CD4-positive, alpha-beta T cell treated with Interleukin-2 at 100 ng/mL for 4 hours (primary cell): Measurements from ENCODE around the gene CST7.
"Not testable (repeated sequence)": the region's sequence is repeated elsewhere in the genome, so short reads cannot be mapped to it uniquely, and the experiment has no call there.

Source experiments
- DNase-seq: peaks from one replicate; pipeline ENCODE4 v3.0.0-alpha.2; 2020; ENCODE audit warnings: low spot score

CST7 gene, protein sequence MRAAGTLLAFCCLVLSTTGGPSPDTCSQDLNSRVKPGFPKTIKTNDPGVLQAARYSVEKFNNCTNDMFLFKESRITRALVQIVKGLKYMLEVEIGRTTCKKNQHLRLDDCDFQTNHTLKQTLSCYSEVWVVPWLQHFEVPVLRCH

DNA sequence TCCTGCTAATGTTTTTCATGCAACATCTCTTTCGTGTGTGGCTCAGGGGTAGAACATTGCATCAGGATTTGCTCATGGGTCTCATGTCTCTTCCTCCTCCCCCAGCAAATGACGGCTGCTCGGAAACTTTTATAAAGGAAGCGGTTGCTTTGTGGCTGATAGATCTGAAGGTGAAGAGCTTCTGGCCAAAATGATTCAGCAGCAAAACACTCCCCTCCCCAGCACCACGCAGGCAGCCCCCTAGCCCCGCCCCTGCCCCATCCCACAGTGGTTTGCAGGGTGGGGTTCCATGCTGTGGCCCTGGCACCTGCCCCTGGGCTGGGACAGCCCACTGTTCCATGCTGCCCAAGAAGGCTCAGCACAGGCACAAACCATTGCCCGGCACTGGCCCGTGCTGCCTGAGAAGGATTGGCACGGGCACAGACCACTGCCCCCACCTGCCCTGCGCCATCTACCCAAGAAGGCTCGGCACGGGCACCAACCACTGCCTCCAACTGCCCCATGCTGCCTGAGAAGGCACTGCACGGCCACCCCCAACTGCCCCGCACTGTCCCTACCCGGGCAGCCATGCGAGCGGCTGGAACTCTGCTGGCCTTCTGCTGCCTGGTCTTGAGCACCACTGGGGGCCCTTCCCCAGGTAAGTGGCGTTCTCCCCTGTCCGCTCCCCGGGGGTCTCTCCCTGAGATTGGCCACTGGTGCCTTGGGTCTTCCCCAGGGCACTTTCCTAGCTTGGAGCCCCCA is at the start of gene CST7:
Gene CST7, plus strand, starts transcription at position 331 of the 741 bp plus-strand sequence. Its CDS starts 237 bp downstream, at position 568.
- DNase-seq = peak; percentile 87

DNA sequence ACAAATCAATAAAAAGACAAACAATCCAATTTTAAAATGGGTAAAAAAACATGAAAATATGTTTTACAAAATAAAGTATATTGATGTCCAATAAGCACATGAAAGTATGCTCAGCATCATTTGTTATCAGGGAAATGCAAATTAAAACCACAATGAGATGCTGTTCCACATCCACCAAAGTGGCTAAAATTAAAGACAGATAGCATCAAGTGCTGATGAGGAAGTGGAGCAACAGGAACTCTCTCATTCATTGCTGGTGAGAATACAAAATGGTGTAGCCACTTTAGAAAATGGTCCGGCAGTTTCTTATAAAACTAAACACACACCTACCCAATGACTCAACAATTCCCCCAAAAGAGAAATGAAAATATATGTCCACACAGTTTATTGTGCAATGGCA is 42.3 kb upstream of the CST7 start:
- DNase-seq = no peak

DNA sequence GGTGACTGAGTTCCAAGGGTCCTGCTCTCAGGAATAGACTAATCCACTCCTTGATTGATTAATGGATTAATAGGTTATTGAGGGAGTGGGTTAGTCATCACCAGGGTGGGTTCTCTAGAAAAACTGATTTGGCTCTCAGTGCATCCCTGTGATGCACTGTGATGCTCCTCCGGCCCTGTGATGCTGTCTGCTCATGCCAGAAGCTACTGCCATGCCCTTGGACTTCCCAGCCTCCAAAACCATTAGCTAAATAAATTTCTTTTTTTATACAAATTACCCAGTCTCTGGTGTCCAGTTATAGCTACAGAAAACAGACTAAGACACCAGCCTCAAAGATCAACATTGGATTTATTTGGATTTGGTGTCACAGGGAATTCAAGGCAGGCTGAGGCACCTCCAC is 40.4 kb upstream of the CST7 start:
- no peak for DNase-seq

DNA sequence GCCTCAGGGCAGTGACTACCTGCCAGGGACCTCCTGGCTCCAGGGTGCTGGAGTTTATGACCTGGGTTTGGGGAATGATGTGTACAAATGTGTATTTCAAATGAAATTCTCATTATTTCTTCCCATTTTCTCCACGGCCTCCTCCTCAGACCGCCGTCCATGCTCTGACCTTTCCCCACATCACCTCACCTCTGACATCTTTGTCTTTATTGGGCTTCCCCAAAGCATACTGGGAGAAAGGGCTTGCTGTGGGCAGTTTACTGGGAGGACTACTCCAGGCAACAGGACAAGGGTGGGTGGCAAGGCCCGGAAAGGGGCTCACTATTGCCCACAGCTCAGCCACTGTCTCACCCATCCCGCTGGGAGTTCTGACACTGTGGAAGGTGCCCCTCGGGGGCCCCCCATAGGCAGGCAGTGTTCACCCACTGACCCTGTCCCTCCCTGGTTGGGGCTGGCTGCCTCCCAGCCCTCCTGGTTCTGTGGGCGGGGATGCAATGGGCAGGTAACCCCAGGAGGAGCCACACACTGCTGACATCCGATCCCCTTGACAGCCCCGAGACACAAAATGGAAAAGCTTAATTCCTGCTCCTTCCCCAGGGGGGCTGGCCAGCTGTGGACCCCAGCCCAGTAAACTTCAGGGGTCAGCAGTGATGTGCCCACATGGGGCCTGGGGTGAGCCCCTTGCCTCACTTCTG is 39.8 kb upstream of the CST7 start:
- DNase-seq = no peak

DNA sequence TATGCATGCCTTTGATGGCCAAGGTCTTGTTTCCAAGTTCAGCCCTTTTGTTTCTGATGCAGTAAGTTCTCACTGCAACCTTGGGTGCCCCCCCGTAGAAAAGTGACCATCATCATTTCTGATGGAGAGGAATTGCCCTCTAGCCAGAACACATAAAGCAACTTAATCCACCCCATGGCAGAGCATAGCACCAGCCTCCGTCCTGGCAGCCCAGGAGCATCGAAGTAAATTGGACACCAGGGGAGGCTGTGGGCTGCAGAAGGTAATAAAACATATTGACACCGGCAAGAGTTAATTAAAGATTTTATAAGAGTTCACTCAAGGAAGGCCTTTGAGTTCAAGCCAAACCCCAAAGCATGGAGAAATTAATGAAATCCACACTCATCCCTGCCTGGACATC is 39.2 kb upstream of the CST7 start:
- DNase-seq = no peak

DNA sequence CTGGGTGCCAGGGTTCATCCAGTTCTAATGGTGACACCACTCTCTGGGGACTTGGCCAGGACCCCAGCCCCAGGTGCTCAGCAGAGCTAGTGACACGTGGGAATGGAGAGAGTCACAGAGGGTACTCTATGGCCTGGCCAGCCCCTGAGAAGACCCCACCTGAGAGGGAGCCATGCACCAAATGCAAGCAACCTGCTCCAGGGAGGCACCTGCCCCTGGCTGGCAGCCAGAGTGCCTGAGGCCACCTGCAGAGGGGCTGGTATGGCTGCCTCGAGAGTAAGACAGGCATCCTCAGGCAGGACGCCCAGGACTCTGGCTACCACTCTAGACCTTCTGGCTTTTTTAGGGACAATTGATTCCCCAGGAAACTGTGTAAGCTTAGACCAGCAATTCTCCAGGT is 38.6 kb upstream of the CST7 start:
- no peak for DNase-seq

DNA sequence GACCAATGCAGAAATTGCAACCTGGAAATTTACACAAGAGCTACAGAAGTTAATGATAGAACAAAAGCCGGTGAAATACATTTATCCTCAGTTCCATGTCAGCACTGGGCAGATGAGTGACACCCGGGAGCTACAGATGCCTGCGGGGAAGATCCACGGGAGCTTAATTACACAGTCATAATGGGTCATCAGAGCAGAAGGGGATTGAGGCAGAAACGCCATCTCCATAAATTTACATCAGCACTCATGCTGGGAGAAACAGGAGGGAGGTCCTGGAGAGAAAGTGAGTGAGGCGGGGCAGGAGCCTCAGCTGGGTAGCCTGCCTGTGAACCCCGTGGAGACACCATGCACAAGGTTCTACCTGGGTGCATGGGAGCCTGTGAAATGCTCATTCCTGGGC is 37.6 kb upstream of the CST7 start:
- no peak for DNase-seq

DNA sequence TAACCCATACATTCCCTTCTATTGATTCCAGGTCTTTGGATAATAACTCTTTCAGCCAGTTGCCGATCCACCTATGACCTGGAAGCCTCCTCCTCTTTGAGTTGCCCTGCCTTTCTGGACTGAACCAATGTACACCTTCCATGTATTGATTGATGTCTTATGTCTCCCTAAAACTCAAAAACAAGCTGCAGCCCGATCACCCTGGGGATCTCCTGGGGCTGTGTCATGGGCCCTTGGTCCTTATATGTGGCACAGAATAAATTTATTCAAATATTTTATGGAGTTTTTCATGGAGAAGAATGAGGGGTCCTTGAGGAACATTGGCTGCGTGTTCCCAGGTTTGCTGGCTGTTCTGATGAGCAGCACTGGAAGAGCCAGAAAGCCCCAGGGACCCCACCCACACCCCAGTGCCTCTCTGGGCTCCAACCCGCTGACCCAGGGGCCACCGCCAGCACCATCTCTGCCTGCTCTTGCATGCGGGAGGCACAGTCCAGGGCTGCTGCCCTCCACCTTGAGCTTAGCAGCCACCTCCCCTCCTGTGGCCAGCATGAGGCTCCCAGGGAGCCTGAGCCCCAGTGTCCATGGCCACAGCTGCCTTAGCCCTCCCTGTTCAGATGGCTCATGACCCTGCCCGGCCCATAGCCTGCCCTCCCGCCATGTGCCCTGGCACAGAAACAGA is 36.5 kb upstream of the CST7 start:
- DNase-seq = no peak

DNA sequence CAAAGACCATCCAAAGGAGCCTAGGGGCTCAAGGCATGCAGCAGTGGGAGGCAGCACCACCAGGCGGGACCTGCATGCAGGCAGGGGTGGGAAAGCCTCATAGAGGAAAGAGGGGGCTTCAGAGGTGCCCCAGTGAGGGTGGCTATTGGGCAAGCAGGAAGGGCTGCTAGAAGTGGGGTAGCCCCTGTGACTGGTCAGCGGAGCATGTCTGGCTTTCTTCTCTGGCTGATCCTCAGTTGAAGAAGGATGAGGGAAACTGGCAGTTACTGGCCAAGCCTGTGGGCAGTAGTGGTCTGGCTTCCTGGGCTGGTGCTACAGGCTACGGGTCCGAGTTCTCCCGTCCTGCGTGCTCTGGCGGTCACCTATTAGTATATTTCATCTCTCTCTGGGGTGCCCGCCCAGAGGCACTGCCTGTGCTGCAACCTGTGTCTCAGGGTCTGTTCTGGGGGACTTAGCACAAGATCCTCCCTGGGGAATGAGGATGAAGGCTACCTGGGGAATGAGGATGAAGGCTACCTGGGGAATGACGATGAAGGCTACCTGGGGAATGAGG is 35.9 kb upstream of the CST7 start:
- DNase-seq = no peak

DNA sequence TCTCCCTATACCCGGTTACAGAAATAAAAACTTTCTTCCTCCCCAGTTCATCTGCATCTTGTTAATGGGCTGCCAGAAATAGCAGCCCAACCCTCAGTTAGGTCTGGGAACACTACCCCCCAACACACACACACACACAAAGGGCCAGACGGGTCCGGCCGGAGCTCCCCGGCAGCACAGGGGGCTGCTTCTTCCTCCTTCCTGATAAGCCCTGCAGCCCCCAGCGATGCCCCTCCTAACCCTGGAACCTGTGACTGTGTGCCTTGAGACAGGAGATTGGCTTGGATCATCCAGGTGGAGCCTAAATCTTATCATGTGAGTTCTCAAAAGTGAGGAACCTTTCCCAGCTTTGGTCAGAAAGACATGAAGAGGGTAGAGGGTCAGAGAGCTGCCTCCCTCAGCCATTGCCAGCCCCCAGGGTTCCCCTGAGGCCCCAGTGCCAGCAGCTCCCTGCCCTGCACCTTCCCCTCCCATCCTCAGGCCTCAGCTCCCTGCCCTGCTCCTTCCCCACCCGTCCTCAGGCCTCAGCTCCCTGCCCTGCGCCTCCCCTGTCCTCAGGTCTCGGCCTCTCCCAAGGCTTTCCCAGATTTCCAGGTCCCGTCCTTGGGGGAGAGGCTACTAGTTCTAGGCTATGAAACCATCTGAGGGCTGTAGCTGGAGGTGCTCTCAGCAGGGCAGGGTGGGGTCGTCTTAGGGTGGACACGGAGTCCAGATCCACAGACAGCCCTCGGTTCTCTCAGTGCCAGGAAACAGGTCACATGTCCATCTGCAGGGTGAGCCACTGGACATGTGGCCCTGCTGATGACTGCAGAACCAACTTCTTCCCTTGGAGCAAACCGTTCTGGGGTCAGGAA is 34.5 kb upstream of the CST7 start:
- DNase-seq = no peak

DNA sequence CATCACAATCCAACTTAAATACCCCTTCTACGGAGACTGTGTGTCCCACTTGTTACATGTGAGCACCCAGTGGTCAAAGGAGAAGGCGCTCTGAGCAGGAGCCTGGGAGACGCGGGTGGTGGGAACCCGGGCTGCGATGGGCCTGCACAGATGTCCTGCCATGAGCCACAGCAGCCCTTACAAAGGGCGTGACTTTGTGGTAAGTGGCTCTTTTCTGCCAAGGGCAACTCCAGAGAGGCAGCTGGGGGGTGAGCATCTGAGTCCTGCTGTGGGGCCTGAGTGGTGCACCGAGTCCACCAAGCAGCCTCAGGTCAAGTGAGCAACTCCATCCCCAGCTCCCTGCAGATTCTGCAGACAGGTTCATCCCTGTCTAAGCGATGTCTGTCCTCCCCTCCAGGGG is 33.6 kb upstream of the CST7 start:
- no peak for DNase-seq

DNA sequence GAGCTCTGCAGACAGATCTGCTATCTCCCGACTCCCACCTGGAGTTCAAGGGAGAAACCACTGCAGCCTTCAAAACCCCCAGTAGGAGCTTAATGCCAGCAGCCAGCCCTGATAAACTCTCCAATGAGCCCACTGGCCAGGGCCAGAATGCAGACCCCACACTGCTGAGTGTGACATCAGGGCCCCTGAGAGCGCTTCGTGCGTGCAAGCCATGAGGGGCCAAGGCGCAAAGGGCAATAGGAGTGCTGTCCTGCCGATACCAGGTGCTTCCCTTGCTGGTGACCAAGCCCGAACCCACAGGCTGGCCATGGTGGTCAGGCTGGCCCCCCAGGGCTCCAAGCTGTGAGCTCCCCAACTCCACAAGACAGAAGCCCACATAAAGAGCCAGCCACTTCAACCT is 33.2 kb upstream of the CST7 start:
- DNase-seq = no peak

DNA sequence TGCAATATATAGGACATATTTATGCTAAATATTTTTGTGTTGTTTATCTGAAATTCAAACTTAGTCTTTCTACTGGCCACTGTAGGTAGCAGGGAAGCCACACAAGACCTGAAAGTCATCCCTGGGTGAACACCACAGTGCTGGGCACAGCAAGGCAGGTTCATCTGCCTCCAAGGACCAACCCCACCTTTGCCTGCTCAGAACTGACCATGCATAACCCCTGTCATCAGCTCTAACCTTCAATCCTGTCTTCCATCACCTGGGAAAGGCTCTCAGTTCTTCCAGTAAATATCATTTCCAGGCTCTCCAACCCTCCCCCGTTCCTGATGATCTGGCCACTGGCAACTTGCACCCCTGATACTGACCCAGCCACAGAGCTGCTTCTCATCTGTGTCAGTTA is 32.7 kb upstream of the CST7 start:
- DNase-seq = no peak

DNA sequence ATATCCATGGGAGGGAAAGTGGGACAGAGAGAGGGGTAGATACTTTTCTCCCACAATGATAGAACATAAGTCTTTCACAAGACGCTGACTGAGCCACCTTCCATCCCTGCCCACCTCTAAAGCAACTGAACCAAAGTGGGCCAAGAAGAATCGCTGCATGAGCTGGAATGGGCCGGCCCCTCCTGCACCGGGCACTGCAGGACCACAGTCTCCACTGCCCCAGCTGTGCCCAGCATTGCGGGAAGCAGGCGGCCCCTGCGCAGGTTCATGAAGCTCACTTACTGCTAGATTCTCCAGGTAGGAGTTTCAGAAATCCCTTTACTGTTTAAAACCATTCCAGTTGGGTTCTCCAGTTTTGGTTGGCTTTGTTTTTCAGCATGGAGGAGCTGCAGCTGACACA is 32.0 kb upstream of the CST7 start:
- no peak for DNase-seq

DNA sequence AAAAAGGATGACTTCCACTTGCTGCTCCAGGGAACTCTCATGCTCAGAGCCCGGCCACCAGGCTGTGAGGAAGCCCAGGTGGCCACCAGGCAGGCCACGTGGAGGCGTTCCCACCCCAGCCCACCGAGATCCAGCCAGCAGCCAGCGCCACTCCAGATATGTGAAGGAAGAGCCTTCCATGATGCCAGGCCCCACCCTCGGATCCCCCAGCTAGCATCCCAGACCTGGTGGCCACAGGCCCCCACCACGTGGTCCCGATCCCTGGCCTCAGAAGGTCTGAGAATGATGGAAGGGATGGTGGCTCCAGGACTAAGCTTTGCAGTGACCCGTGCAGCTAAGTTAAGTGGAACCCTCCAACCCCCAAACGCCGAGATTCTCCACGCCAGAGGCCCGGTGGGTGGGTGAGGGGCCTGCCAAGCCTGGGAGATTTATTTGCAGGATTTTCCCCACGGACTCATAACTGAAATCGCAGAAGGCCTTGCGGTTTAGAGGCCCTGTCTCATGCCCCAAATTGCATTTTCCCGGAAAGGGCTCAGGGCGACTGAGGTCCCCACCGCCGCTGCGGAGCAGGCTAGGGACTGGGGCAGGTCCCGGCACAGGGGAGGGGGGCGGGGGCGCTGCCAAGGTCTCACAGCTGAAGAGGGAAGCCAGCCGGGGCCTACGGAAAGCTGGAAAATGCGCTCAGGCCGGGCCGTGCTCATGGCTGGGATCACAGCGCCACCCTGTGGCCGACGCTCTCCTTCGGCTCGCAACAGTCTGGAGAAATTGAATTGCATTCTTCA is 31.1 kb upstream of the CST7 start:
- DNase-seq = peak; percentile 40

DNA sequence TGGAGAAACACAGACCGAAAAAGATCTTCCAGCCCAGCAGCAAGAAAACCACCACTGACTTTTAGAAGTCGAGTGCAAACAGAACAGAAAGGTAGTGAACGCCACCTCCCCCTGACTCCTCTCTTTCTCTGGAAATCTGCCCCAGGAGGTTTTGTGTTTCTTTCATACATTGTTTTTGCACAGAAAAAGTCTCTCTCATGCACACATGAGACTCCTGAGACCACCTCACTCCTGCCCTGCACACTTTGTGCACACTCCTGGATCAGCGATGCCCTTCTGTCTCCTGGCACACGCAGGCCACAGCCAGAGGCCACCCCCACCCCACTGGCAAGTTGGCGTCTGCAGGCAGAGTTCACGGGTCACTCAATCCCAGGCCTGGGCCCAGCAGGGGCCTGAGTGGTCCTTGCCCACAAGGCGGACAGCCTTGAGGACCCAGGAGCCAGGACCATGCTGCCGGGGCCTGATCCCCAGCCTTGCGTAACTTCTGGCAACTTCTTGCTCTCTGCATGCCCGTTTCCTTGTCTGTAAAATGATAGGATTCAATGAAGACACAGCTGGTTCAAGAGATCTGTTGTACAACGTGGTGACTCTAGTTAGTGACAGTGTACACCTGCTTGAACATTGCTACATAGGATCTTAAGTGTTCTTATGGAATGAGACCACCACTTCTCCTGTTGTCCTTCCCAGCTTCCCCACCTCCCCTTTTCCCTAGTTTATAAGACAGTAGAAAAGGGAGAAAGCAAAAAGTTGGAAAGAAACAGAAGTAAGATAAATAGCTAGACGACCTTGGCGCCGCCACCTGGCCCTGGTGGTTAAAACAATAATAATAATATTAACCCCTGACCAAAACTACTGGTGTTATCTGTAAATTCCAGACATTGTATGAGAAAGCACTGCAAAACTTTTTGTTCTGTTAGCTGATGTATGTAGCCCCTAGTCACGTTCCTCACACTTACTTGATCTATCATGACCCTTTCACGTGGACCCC is 30.2 kb upstream of the CST7 start:
- no peak for DNase-seq

DNA sequence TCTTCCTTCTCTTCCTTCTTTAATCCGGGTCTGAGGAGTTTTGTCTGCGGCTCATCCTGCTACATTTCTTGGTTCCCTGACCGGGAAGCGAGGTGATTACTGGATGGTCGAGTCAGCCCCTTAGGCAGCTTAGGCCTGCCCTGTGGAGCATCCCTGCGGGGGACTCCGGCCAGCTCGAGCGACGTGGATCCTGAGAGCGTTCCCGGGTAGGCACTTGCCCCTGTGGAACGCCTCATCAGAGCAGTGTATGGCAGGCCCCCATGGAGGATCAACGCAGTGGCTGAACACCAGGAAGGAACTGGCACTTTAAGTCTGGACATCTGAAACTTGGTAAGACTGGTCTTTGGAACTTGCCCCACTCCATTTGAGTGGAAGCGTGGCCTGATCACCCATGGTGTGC is 29.4 kb upstream of the CST7 start:
- not testable (repeated sequence) for DNase-seq

DNA sequence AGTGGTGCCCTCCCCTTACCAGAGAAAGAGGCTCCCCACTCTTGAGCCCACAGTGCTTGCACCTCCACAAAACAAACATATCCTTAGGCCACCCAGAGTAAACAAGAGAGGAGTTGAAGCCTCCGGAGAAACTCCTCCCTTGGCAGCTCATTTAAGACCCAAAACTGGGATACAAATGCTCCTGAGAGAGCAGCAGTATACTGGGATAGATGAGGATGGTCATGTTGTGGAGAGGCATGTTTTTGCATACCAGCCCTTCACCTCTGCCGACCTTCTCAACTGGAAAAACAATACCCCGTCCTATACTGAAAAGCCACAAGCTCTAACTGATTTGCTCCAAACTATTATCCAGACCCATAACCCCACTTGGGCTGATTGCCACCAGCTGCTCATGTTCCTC is 28.4 kb upstream of the CST7 start:
- DNase-seq = not testable (repeated sequence)

DNA sequence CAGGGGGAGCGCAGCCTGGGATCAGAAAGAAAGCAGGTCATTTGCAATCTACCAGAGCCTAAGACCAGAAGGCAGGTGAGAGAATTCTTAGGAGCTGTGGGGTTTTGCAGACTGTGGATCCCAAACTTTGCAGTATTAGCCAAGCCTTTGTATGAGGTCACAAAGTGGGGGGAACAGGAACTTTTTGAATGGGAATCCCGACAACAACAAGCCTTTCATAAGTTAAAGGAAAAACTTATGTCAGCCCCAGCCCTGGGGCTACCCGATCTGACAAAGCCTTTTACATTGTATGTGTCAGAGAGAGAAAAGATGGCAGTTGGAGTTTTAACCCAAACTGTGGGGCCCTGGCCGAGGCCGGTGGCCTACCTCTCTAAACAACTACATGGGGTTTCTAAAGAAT is 19.8 kb upstream of the CST7 start:
- DNase-seq = not testable (repeated sequence)
